ENCODE data around the gene CUBN.
"Not testable (repeated sequence)": the region's sequence is repeated elsewhere in the genome, so short reads cannot be mapped to it uniquely, and the experiment has no call there.

DNA sequence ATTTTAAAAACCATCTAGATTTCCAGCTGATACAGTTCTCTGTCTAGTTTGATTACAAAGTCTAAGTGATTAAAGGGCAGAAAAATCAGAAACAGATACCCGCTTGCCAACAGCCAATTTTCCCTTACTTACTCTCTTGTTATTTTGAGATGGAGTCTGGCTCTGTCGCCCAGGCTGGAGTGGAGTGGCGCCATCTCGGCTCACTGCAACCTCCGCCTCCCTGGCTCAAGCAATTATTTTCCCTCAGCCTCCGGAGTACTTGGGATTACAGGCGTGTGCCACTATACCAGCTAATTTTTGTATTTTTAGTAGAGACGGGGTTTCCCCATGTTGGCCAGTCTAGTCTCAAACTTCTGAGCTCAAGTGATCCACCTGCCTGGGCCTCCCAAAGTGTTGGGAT, 302.1 kb downstream of the CUBN start:
- not testable (repeated sequence) for TF ChIP-seq EGR1 (IDR thresholded peaks at IDR 0.05; ENCODE audit: borderline replicate concordance in 1 of 2, low read depth in 2 of 2, low read length in 2 of 2); EP300 (IDR thresholded peaks at IDR 0.05; ENCODE audit: borderline replicate concordance in 1 of 2, control insufficient read depth in 1 of 2, low read depth in 2 of 2, low read length in 2 of 2); NFYB (IDR thresholded peaks at IDR 0.05; ENCODE audit: insufficient read depth, low read depth, low read length); CHD4 (IDR thresholded peaks at IDR 0.05); MXI1 (IDR thresholded peaks at IDR 0.05; ENCODE audit: low read depth, low read length); BHLHE40 (IDR thresholded peaks at IDR 0.05; ENCODE audit: borderline replicate concordance in 1 of 2, low read depth in 2 of 2, low read length in 1 of 2); GABPA (IDR thresholded peaks at IDR 0.05; ENCODE audit: low read depth)
- TF ChIP-seq, protein P1, sequence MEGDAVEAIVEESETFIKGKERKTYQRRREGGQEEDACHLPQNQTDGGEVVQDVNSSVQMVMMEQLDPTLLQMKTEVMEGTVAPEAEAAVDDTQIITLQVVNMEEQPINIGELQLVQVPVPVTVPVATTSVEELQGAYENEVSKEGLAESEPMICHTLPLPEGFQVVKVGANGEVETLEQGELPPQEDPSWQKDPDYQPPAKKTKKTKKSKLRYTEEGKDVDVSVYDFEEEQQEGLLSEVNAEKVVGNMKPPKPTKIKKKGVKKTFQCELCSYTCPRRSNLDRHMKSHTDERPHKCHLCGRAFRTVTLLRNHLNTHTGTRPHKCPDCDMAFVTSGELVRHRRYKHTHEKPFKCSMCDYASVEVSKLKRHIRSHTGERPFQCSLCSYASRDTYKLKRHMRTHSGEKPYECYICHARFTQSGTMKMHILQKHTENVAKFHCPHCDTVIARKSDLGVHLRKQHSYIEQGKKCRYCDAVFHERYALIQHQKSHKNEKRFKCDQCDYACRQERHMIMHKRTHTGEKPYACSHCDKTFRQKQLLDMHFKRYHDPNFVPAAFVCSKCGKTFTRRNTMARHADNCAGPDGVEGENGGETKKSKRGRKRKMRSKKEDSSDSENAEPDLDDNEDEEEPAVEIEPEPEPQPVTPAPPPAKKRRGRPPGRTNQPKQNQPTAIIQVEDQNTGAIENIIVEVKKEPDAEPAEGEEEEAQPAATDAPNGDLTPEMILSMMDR (IDR thresholded peaks at IDR 0.05 in 2 of 3, conservative IDR thresholded peaks at IDR 0.05 in 1 of 3; ENCODE audit: control insufficient read depth in 2 of 3, extremely low read depth in 1 of 3, insufficient read depth in 1 of 3, low read depth in 3 of 3, low read length in 3 of 3), result not testable (repeated sequence)
- TF ChIP-seq, protein P2, sequence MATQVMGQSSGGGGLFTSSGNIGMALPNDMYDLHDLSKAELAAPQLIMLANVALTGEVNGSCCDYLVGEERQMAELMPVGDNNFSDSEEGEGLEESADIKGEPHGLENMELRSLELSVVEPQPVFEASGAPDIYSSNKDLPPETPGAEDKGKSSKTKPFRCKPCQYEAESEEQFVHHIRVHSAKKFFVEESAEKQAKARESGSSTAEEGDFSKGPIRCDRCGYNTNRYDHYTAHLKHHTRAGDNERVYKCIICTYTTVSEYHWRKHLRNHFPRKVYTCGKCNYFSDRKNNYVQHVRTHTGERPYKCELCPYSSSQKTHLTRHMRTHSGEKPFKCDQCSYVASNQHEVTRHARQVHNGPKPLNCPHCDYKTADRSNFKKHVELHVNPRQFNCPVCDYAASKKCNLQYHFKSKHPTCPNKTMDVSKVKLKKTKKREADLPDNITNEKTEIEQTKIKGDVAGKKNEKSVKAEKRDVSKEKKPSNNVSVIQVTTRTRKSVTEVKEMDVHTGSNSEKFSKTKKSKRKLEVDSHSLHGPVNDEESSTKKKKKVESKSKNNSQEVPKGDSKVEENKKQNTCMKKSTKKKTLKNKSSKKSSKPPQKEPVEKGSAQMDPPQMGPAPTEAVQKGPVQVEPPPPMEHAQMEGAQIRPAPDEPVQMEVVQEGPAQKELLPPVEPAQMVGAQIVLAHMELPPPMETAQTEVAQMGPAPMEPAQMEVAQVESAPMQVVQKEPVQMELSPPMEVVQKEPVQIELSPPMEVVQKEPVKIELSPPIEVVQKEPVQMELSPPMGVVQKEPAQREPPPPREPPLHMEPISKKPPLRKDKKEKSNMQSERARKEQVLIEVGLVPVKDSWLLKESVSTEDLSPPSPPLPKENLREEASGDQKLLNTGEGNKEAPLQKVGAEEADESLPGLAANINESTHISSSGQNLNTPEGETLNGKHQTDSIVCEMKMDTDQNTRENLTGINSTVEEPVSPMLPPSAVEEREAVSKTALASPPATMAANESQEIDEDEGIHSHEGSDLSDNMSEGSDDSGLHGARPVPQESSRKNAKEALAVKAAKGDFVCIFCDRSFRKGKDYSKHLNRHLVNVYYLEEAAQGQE (IDR thresholded peaks at IDR 0.05; ENCODE audit: low read depth, low read length), result not testable (repeated sequence)
- TF ChIP-seq, protein P3, sequence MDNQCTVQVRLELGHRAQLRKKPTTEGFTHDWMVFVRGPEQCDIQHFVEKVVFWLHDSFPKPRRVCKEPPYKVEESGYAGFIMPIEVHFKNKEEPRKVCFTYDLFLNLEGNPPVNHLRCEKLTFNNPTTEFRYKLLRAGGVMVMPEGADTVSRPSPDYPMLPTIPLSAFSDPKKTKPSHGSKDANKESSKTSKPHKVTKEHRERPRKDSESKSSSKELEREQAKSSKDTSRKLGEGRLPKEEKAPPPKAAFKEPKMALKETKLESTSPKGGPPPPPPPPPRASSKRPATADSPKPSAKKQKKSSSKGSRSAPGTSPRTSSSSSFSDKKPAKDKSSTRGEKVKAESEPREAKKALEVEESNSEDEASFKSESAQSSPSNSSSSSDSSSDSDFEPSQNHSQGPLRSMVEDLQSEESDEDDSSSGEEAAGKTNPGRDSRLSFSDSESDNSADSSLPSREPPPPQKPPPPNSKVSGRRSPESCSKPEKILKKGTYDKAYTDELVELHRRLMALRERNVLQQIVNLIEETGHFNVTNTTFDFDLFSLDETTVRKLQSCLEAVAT (IDR thresholded peaks at IDR 0.05), result not testable (repeated sequence)
- TF ChIP-seq, protein P4, sequence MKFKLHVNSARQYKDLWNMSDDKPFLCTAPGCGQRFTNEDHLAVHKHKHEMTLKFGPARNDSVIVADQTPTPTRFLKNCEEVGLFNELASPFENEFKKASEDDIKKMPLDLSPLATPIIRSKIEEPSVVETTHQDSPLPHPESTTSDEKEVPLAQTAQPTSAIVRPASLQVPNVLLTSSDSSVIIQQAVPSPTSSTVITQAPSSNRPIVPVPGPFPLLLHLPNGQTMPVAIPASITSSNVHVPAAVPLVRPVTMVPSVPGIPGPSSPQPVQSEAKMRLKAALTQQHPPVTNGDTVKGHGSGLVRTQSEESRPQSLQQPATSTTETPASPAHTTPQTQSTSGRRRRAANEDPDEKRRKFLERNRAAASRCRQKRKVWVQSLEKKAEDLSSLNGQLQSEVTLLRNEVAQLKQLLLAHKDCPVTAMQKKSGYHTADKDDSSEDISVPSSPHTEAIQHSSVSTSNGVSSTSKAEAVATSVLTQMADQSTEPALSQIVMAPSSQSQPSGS (IDR thresholded peaks at IDR 0.05; ENCODE audit: low read length), result not testable (repeated sequence)

All from GM12878 (cell line).